Measurements from ENCODE around the gene SERTM2. TPM values are rescaled to one million over a fixed set of nuclear protein-coding genes. Genes with fewer than 3 reads are reported as not detected.

Gene SERTM2
- total RNA-seq, 1 experiment from 2014 or later = not detected

DNA sequence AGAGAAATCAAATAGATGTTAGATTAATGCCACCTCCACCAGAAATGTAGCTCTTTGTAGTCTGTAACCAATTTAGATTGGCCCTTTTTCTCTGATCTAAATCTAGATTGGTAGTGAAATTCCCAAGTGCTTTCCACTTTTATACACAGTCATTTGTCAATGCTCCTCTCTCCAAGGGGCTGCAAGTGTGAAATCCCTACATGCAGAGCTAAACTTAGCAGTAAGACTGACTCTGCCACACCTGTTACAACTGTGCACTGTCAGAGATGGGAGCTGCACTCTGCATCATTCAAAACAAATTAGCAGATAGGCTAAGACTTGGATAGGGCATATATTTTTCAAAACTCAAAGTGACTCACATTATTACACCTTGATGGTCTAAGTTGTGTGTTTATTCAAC lies 9.1 kb downstream of the SERTM2 start:
- ChIA-PET POLR2A (no interaction called here), RAD21 (ENCODE audit: low non-redundant PET in 1 of 2, low total read pairs in 2 of 2, uncharacterized antibody in 2 of 2, unreplicated experiment in 2 of 2) (no interaction called here), CTCF (no interaction called here)
- Histone ChIP-seq H3K79me2 (ENCODE audit: insufficient read depth, low read length) (no peaks in the 10 kb centered on the region), H3K9me3 (ENCODE audit: control insufficient read depth in 1 of 2, insufficient read depth in 1 of 2, low read depth in 1 of 2, low read length in 2 of 2) (no peaks in the 10 kb centered on the region), H2AFZ (ENCODE audit: low read depth, low read length, poor library complexity, severe bottlenecking) (no peak overlapping the region), H3K36me3 (ENCODE audit: control insufficient read depth in 1 of 2, insufficient read depth in 2 of 2, low read length in 2 of 2) (no peaks in the 10 kb centered on the region), H3K9ac (ENCODE audit: low read length) (no peak overlapping the region), H3K4me2 (ENCODE audit: low read length) (no peak overlapping the region), H3K4me1 (ENCODE audit: control insufficient read depth in 1 of 2, insufficient read depth in 2 of 2, low read length in 2 of 2) (no peaks in the 10 kb centered on the region), H3K9me2 (ENCODE audit: insufficient read depth) (no peaks in the 10 kb centered on the region), H4K20me1 (ENCODE audit: insufficient read depth) (no peaks in the 10 kb centered on the region), H3K27ac (ENCODE audit: low read depth, low read length) (no peak overlapping the region), H3K4me3 (replicated peaks in 1 of 2; ENCODE audit: low read depth in 1 of 2, low read length in 2 of 2) (no peak overlapping the region), H3K27me3 (ENCODE audit: insufficient read depth, low read length) (no peaks in the 10 kb centered on the region)
- BruUV-seq (replicated peaks) = no TSS peak
- no peak for ATAC-seq
- TF ChIP-seq, protein P1, sequence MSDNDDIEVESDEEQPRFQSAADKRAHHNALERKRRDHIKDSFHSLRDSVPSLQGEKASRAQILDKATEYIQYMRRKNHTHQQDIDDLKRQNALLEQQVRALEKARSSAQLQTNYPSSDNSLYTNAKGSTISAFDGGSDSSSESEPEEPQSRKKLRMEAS (IDR thresholded peaks at IDR 0.05) = no peak
- no peak for TF ChIP-seq EGR1 (IDR thresholded peaks at IDR 0.05; ENCODE audit: low read depth)
- no peak for TF ChIP-seq EZH2 (IDR thresholded peaks at IDR 0.05)
- TF ChIP-seq SP1 (IDR thresholded peaks at IDR 0.05; ENCODE audit: low read depth) = no peak
- no peak for TF ChIP-seq YY1 (IDR thresholded peaks at IDR 0.05; ENCODE audit: extremely low read depth, insufficient replicate concordance, low read depth, low read length)
- TF ChIP-seq CBX3 (IDR thresholded peaks at IDR 0.05; ENCODE audit: low read depth) = no peak
- TF ChIP-seq, protein P2, sequence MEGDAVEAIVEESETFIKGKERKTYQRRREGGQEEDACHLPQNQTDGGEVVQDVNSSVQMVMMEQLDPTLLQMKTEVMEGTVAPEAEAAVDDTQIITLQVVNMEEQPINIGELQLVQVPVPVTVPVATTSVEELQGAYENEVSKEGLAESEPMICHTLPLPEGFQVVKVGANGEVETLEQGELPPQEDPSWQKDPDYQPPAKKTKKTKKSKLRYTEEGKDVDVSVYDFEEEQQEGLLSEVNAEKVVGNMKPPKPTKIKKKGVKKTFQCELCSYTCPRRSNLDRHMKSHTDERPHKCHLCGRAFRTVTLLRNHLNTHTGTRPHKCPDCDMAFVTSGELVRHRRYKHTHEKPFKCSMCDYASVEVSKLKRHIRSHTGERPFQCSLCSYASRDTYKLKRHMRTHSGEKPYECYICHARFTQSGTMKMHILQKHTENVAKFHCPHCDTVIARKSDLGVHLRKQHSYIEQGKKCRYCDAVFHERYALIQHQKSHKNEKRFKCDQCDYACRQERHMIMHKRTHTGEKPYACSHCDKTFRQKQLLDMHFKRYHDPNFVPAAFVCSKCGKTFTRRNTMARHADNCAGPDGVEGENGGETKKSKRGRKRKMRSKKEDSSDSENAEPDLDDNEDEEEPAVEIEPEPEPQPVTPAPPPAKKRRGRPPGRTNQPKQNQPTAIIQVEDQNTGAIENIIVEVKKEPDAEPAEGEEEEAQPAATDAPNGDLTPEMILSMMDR (IDR thresholded peaks at IDR 0.05 in 2 of 3, conservative IDR thresholded peaks at IDR 0.05 in 1 of 3; ENCODE audit: borderline replicate concordance in 1 of 3, insufficient read depth in 1 of 3, low read depth in 2 of 3, low read length in 2 of 3) = no peak
- no peak for DNase-seq (ENCODE audit: low read depth, low spot score)
- intact Hi-C loops (cut with micrococcal nuclease) = no loop called here

DNA sequence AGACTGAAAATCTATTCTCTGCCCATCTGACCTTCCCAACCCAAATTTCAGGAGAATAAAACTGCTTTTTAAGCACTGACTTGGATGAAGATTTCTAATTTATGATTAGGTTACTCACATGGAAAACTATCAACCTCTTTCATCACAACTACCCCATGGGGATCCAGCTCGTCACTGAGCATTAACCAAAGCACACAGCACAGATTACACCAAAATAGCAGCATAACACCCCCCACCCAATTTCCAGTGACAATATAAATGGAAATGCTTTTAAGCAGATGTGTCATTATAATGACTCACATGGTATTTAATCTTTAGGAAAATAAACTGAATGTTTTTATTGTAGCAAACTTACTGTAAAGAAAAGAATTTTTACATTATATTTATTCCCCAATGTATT lies 9.7 kb downstream of the SERTM2 start:
- H2AFZ ChIP-seq (ENCODE audit: low read depth, low read length, poor library complexity, severe bottlenecking) = no peak overlapping the region
- no TSS peak for BruUV-seq (replicated peaks)
- no peak overlapping the region for H3K9ac ChIP-seq (ENCODE audit: low read length)
- DNase-seq (ENCODE audit: low read depth, low spot score) = no peak
- ChIA-PET CTCF (no interaction called here), RAD21 (ENCODE audit: low non-redundant PET in 1 of 2, low total read pairs in 2 of 2, uncharacterized antibody in 2 of 2, unreplicated experiment in 2 of 2) (no interaction called here), POLR2A (no interaction called here)
- ATAC-seq = no peak
- H3K36me3 ChIP-seq (ENCODE audit: control insufficient read depth in 1 of 2, insufficient read depth in 2 of 2, low read length in 2 of 2) = no peaks in the 10 kb centered on the region
- no peaks in the 10 kb centered on the region for H3K79me2 ChIP-seq (ENCODE audit: insufficient read depth, low read length)
- no peaks in the 10 kb centered on the region for H3K9me2 ChIP-seq (ENCODE audit: insufficient read depth)
- no peaks in the 10 kb centered on the region for H3K9me3 ChIP-seq (ENCODE audit: control insufficient read depth in 1 of 2, insufficient read depth in 1 of 2, low read depth in 1 of 2, low read length in 2 of 2)
- H3K27ac ChIP-seq (ENCODE audit: low read depth, low read length) = no peak overlapping the region
- no peaks in the 10 kb centered on the region for H3K4me1 ChIP-seq (ENCODE audit: control insufficient read depth in 1 of 2, insufficient read depth in 2 of 2, low read length in 2 of 2)
- H3K4me2 ChIP-seq (ENCODE audit: low read length) = no peak overlapping the region
- no peak overlapping the region for H3K4me3 ChIP-seq (replicated peaks in 1 of 2; ENCODE audit: low read depth in 1 of 2, low read length in 2 of 2)
- H3K27me3 ChIP-seq (ENCODE audit: insufficient read depth, low read length) = no peaks in the 10 kb centered on the region
- TF ChIP-seq, protein P2 (IDR thresholded peaks at IDR 0.05 in 2 of 3, conservative IDR thresholded peaks at IDR 0.05 in 1 of 3; ENCODE audit: borderline replicate concordance in 1 of 3, insufficient read depth in 1 of 3, low read depth in 2 of 3, low read length in 2 of 3) = no peak
- TF ChIP-seq ZNF274 (IDR thresholded peaks at IDR 0.05; ENCODE audit: low read depth, low read length) (no peak), POLR2A (IDR thresholded peaks at IDR 0.05; ENCODE audit: borderline replicate concordance, extremely low read depth, insufficient read depth, insufficient read length) (no peak), SRF (IDR thresholded peaks at IDR 0.05; ENCODE audit: low read depth) (no peak), RAD21 (IDR thresholded peaks at IDR 0.05; ENCODE audit: low read depth) (no peak), SIN3A (IDR thresholded peaks at IDR 0.05; ENCODE audit: low read depth) (no peak), YY1 (IDR thresholded peaks at IDR 0.05; ENCODE audit: extremely low read depth, insufficient replicate concordance, low read depth, low read length) (no peak), JUND (IDR thresholded peaks at IDR 0.05) (no peak), EZH2 (IDR thresholded peaks at IDR 0.05) (no peak), CEBPB (IDR thresholded peaks at IDR 0.05; ENCODE audit: low read depth) (no peak), EGR1 (IDR thresholded peaks at IDR 0.05; ENCODE audit: low read depth) (no peak)
- TF ChIP-seq, protein P1 (IDR thresholded peaks at IDR 0.05) = no peak
- H4K20me1 ChIP-seq (ENCODE audit: insufficient read depth) = no peaks in the 10 kb centered on the region
- intact Hi-C loops (cut with micrococcal nuclease) = no loop called here

Measured in HCT116 (cell line).